Mesodermal cell (in vitro differentiated cells): ENCODE data around the gene OLFM2.

Experiments used
- H3K27ac ChIP-seq: 2 replicates; pipeline ENCODE4 v1.7.0; 2013; ENCODE audit warnings: mild to moderate bottlenecking, low read depth, low read length, moderate library complexity; ENCODE audit not compliant: severe bottlenecking
- H3K36me3 ChIP-seq: 2 replicates; pipeline ENCODE4 v1.7.1; 2013; ENCODE audit warnings: mild to moderate bottlenecking, low read length, moderate library complexity; ENCODE audit not compliant: control insufficient read depth, insufficient read depth
- H3K4me1 ChIP-seq: one replicate; pipeline ENCODE4 v1.7.1; 2013; ENCODE audit warnings: mild to moderate bottlenecking, low read length; ENCODE audit not compliant: insufficient read depth, control insufficient read depth, poor library complexity, severe bottlenecking
- H3K4me3 ChIP-seq: 2 replicates; pipeline ENCODE4 v1.7.0; 2013; ENCODE audit warnings: low read length, control low read depth, mild to moderate bottlenecking; ENCODE audit not compliant: insufficient read depth, poor library complexity, severe bottlenecking; ENCODE audit errors: extremely low read depth
- H3K9me3 ChIP-seq: 2 replicates; pipeline ENCODE4 v1.7.1; 2013; ENCODE audit warnings: mild to moderate bottlenecking, low read length, moderate library complexity; ENCODE audit not compliant: control insufficient read depth
- WGBS, 2 experiments: methylation state at CpG; one replicate each; pipeline ENCODE4 v1.1.5; 2013; ENCODE audit warnings: missing lambda C conversion rate in 2 of 2; ENCODE audit not compliant: insufficient coverage in 2 of 2; 5-methylcytosine and 5-hydroxymethylcytosine counted together

Gene OLFM2

GRCh38 chr19:9906475-9907087 lies 29.7 kb downstream of the OLFM2 start:
- no peak overlapping the region for H3K4me3 ChIP-seq
- peaks cover 3% of the 10 kb centered on the region for H3K4me1 ChIP-seq
- no peak overlapping the region for H3K27ac ChIP-seq
- no peaks in the 10 kb centered on the region for H3K36me3 ChIP-seq
- WGBS, 2 experiments: 86 to 88% methylated on average over 12 of the region's 16 CpGs
- H3K9me3 ChIP-seq: no peaks in the 10 kb centered on the region

DNA sequence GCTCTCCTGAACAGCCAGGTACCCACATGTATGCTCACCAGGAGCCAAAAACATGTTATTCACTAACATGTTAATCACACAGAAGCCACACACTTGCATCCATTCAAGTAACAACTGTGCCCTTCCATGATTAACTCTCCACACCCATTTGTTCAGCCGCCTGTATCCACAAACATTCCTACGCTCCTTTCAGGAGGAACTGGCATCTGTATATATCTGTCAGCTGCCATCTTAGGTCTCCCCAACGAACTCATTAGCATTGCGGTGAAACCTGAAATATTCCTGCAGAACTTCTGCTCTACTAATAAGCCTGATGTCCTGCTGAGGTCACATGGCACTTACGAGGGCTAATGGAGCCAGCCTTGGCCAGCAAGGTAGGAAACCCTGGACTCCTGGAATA lies 33.0 kb downstream of the OLFM2 start:
- Histone ChIP-seq H3K36me3 (no peaks in the 10 kb centered on the region), H3K27ac (no peak overlapping the region), H3K4me1 (no peaks in the 10 kb centered on the region), H3K4me3 (no peak overlapping the region), H3K9me3 (no peaks in the 10 kb centered on the region)
- WGBS, 2 experiments: 92 to 94% methylated on average over 5 of the region's 5 CpGs

DNA sequence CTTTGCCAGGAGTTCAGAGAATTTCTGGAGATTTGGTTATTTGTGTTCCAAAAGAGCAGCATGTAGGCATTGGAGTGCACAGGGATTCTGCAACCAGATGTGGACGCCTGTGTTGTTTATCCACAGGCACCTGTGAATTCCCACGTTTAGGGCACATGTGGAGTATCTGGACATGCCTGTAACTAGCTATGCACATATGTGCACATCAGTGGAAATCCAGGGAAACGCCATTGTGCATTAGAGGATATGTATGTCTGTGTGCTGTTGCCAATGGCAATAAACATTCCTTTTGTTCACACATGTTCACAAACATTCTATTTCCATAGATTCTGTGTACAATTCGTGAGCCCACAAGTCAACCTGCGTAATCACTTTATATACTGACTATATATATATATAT lies 34.7 kb downstream of the OLFM2 start:
- 85 to 88% methylated on average over 2 of the region's 5 CpGs for WGBS, 2 experiments
- H3K4me1 ChIP-seq: no peaks in the 10 kb centered on the region
- no peak overlapping the region for H3K27ac ChIP-seq
- H3K4me3 ChIP-seq: no peak overlapping the region
- no peaks in the 10 kb centered on the region for H3K36me3 ChIP-seq
- H3K9me3 ChIP-seq: no peaks in the 10 kb centered on the region

DNA sequence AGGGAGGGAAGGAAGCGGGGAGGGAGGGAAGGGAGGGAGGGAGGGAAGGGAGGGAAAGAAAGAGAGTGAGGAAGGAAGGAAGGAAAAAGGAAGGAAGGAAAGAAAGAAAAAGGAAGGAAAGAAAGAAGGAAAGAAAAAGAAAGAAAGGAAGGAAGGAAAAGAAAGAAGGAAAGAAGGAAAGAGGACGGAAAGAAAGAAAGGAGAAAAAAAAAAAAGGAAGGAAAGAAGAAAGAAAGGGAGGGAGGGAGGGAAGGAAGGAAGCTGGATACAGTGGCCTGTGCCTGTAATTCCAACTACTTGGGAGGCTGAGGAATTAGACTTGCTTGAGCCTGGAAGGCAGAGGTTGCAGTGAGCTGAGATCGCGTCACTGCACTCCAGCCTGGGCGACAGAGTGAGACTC lies 35.3 kb downstream of the OLFM2 start:
- WGBS, 2 experiments: 82 to 90% methylated on average over 2 of the region's 5 CpGs
- H3K4me1 ChIP-seq: no peaks in the 10 kb centered on the region
- H3K9me3 ChIP-seq: no peaks in the 10 kb centered on the region
- no peaks in the 10 kb centered on the region for H3K36me3 ChIP-seq
- no peak overlapping the region for H3K27ac ChIP-seq
- H3K4me3 ChIP-seq: no peak overlapping the region

DNA sequence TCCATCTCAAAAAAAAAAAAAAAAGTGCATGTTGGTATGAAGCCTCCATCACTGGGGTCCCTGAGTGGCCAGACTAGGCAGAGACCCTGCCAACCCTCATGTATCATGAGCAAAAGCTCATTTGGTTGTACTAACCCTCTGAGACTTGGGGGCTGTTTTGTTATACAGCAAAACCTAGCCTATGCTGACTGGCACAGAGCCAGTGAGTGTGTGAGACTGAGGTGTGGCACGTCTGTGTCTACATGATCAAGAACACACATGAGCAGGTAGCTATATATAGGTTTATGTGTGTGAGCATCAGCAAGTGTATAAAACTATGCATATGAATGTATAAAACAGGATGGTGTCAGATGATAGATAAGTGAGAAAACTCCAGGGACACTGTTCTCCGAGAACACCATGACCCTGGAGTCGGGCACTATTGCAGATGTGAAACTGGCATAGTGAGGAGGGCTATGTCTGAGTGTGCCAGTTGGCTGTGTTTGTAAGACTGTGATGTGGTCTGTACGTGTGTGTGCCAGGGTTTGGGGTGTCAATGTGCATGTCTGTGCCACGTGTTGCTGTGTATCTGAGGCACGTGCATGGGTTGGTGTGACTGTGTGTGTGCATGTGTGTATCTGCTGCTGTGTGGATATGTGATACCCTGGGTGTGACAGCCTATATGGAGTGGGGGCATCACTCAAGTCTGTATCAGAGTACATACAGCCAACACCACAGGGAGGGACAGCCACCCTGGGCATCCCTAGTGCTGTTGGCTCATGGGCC lies 44.5 kb downstream of the OLFM2 start:
- Histone ChIP-seq H3K9me3 (no peaks in the 10 kb centered on the region), H3K36me3 (no peaks in the 10 kb centered on the region), H3K27ac (no peak overlapping the region), H3K4me1 (no peaks in the 10 kb centered on the region), H3K4me3 (no peak overlapping the region)
- WGBS, 2 experiments: 89 to 96% methylated on average over 6 of the region's 6 CpGs

DNA sequence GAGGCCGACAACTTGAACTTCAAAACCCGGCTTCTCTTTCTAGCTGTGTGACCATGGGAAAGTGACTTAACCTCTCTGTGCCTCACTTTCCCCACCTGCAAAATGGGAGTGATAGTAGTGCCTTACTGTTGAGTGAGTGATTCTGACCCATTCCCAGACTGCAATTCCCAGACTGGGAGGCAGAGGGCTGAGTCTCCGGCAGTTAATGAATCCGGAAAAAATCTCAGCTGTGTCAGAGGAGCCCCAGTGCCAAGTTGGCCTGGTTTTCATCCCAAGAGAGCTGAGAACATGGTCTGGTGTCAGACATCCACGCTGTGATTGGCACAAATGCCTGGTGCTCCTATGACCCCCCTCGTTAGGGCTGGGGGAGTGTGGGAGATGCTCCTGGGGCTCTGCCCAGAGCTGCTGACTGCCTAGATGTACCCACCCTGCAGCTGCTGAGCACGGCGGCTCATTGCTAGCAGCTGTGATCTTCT lies 51.2 kb downstream of the OLFM2 start:
- no peak overlapping the region for H3K4me3 ChIP-seq
- H3K4me1 ChIP-seq: no peaks in the 10 kb centered on the region
- no peaks in the 10 kb centered on the region for H3K36me3 ChIP-seq
- no peak overlapping the region for H3K27ac ChIP-seq
- WGBS, 2 experiments: 79 to 92% methylated on average over 6 to 8 of the region's 8 CpGs
- no peaks in the 10 kb centered on the region for H3K9me3 ChIP-seq

- Histone ChIP-seq H3K36me3 (no peaks in the 10 kb centered on the region), H3K27ac (no peak overlapping the region), H3K4me3 (no peak overlapping the region), H3K4me1 (no peaks in the 10 kb centered on the region), H3K9me3 (no peaks in the 10 kb centered on the region)
- WGBS, 2 experiments: 94 to 97% methylated on average over 10 to 11 of the region's 12 CpGs
Observed at GRCh38 chr19:9883764-9884163, 52.6 kb downstream of the OLFM2 start.

GRCh38 chr19:9883231-9883758 lies 53.0 kb downstream of the OLFM2 start:
- Histone ChIP-seq H3K9me3 (no peaks in the 10 kb centered on the region), H3K4me1 (no peaks in the 10 kb centered on the region), H3K27ac (no peak overlapping the region), H3K36me3 (no peaks in the 10 kb centered on the region), H3K4me3 (no peak overlapping the region)
- 64 to 75% methylated on average over 9 to 10 of the region's 10 CpGs for WGBS, 2 experiments

- H3K4me1 ChIP-seq: peaks cover 6% of the 10 kb centered on the region
- no peak overlapping the region for H3K4me3 ChIP-seq
- no peaks in the 10 kb centered on the region for H3K36me3 ChIP-seq
- peaks cover 3% of the 10 kb centered on the region for H3K9me3 ChIP-seq
- H3K27ac ChIP-seq: no peak overlapping the region
- WGBS, 2 experiments: 100% methylated on average over 6 to 8 of the region's 9 CpGs
Observed at GRCh38 chr19:9881720-9882119, 54.6 kb downstream of the OLFM2 start.

DNA sequence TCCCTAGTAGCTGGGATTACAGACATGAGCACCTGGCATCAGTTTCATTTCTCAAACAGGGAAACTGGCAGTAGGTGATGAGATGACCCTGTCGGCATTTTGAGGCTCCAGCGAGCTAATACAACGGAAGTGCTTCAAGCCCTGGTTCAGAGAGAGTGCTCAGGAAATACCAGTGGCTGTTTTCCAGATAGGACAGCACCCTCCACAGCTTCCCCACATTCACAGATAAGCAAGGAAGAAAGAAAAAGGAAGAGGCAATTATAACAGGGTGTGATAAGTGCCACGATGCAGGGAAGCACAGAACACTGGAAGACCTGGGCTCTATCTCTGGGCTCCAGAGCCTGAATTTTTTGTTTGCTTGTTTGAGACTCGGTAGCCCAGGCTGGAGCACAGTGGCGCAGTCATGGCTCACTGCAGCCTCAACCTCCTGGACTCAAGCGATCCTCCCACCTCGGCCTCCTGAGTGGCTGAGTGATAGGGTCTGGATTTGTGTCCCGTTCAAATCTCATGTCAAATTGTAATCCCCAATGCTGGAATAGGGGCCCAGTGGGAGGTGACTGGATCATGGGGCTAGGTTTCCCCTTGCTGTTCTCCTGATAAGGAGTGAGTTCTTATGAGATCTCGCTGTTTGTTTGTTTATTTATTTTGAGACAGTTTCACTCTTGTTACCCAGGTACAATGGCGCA lies 57.7 kb downstream of the OLFM2 start:
- Histone ChIP-seq H3K36me3 (no peaks in the 10 kb centered on the region), H3K27ac (peak overlapping the region; percentile 62), H3K9me3 (peaks cover 3% of the 10 kb centered on the region), H3K4me3 (no peak overlapping the region), H3K4me1 (peaks cover 6% of the 10 kb centered on the region)
- WGBS, 2 experiments: 81 to 92% methylated on average over 9 to 10 of the region's 11 CpGs
